ENCODE results near the gene AGPS.
A peak's percentile ranks its signal among the peaks of the same experiment; 100 is the strongest.

AGPS gene

DNA sequence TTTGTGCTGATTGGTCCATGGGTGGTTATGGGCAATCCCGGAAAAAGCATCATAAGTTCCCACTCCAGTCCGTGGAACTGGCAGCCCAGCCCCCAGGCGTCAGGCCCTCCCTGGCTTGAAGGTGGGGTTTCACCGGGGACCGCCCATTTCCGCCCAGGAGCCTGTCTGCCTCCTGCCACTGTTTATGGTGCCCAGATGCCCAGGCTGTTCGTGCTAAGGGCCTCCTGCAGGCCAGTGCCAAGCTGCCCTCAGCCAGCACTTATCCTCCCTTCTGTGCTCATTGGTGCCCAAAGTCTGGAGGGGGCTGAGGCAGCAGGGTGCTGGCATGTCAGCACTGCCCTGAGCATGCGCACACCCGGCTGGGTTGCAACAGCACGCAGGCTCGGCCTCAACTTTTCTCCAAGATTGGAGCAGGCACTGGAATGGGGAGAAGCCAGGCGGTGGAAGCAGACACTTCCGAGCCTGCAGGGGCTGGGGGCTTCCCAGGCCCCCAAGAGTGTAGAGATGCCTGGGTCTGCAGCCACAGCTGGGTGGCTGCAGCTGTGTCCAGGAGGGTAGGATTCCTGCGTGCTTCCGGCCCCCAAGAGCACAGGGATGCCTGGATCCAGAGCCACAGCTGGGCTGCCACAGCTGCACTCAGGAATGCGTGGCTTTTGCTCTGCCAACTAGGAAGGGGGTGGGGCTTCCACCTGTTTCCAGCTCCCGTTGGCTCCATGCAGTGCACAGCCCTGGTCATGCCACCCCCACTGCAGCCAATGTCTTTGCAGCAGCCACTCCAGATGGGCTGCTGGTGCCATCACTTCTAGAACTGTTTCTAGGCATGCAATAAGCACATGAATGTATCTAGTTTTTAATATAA lies 74.0 kb downstream of the AGPS start:
- peaks cover 14% of the 10 kb centered on the region for H3K9me3 ChIP-seq (ENCODE audit: insufficient read depth, low read length, severe bottlenecking)
- no peaks in the 10 kb centered on the region for H3K4me1 ChIP-seq (ENCODE audit: insufficient read depth, low read length)
- no peaks in the 10 kb centered on the region for H4K20me1 ChIP-seq (ENCODE audit: insufficient read depth, low read length)
- ATAC-seq (ENCODE audit: insufficient read depth, low read depth): peak; percentile 42; the same call in 1 of the 3 replicates
- no peak for TF ChIP-seq EZH2 (IDR thresholded peaks at IDR 0.05; ENCODE audit: borderline replicate concordance, low read depth, low read length, severe bottlenecking)
- TF ChIP-seq, protein P1, sequence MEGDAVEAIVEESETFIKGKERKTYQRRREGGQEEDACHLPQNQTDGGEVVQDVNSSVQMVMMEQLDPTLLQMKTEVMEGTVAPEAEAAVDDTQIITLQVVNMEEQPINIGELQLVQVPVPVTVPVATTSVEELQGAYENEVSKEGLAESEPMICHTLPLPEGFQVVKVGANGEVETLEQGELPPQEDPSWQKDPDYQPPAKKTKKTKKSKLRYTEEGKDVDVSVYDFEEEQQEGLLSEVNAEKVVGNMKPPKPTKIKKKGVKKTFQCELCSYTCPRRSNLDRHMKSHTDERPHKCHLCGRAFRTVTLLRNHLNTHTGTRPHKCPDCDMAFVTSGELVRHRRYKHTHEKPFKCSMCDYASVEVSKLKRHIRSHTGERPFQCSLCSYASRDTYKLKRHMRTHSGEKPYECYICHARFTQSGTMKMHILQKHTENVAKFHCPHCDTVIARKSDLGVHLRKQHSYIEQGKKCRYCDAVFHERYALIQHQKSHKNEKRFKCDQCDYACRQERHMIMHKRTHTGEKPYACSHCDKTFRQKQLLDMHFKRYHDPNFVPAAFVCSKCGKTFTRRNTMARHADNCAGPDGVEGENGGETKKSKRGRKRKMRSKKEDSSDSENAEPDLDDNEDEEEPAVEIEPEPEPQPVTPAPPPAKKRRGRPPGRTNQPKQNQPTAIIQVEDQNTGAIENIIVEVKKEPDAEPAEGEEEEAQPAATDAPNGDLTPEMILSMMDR (IDR thresholded peaks at IDR 0.05; ENCODE audit: borderline replicate concordance, extremely low read depth, low read length, poor library complexity, severe bottlenecking): no peak
- H3K4me2 ChIP-seq (ENCODE audit: insufficient read depth, low read length): no peak overlapping the region
- no peaks in the 10 kb centered on the region for H3K27me3 ChIP-seq (ENCODE audit: insufficient read depth, low read length, poor library complexity)
- no peak overlapping the region for H3K27ac ChIP-seq (ENCODE audit: low read length)
- H3K36me3 ChIP-seq (ENCODE audit: insufficient read depth, low read length): peaks cover 55% of the 10 kb centered on the region
- DNase-seq: no peak
- no peaks in the 10 kb centered on the region for H3K79me2 ChIP-seq (ENCODE audit: insufficient read depth, low read length)
- H2AFZ ChIP-seq (ENCODE audit: low read depth, low read length): no peak overlapping the region
- no peak overlapping the region for H3K9ac ChIP-seq (ENCODE audit: low read depth, low read length)
- no peak overlapping the region for H3K4me3 ChIP-seq (ENCODE audit: low read depth in 1 of 2, low read length in 2 of 2)

DNA sequence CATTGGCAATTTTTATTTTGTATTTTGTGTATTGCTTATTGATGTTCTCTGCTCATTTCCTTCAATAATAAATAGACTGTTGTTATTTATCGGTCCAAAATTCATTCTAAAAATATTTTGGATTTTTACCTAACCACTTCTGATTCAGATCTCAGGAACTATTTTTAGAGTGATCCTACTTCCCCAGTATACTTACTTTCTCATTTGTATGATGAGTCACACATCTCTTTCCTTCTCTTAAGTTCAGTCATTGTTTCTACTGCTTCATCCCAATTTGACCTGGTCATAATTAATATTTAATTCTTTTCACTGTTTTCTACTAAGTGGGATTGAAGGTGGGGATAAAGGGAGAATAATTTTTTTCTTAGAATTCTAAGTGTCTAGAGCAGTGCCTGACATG lies 75.1 kb downstream of the AGPS start:
- no peak overlapping the region for H2AFZ ChIP-seq (ENCODE audit: low read depth, low read length)
- no peak for TF ChIP-seq EZH2 (IDR thresholded peaks at IDR 0.05; ENCODE audit: borderline replicate concordance, low read depth, low read length, severe bottlenecking)
- TF ChIP-seq, protein P1 (IDR thresholded peaks at IDR 0.05; ENCODE audit: borderline replicate concordance, extremely low read depth, low read length, poor library complexity, severe bottlenecking): no peak
- H4K20me1 ChIP-seq (ENCODE audit: insufficient read depth, low read length): no peaks in the 10 kb centered on the region
- no peaks in the 10 kb centered on the region for H3K79me2 ChIP-seq (ENCODE audit: insufficient read depth, low read length)
- H3K4me2 ChIP-seq (ENCODE audit: insufficient read depth, low read length): no peak overlapping the region
- H3K27ac ChIP-seq (ENCODE audit: low read length): no peak overlapping the region
- no peak overlapping the region for H3K4me3 ChIP-seq (ENCODE audit: low read depth in 1 of 2, low read length in 2 of 2)
- DNase-seq (no peak), ATAC-seq (ENCODE audit: insufficient read depth, low read depth) (no peak)
- peaks cover 14% of the 10 kb centered on the region for H3K9me3 ChIP-seq (ENCODE audit: insufficient read depth, low read length, severe bottlenecking)
- H3K27me3 ChIP-seq (ENCODE audit: insufficient read depth, low read length, poor library complexity): no peaks in the 10 kb centered on the region
- H3K4me1 ChIP-seq (ENCODE audit: insufficient read depth, low read length): no peaks in the 10 kb centered on the region
- H3K36me3 ChIP-seq (ENCODE audit: insufficient read depth, low read length): peaks cover 51% of the 10 kb centered on the region
- H3K9ac ChIP-seq (ENCODE audit: low read depth, low read length): no peak overlapping the region

DNA sequence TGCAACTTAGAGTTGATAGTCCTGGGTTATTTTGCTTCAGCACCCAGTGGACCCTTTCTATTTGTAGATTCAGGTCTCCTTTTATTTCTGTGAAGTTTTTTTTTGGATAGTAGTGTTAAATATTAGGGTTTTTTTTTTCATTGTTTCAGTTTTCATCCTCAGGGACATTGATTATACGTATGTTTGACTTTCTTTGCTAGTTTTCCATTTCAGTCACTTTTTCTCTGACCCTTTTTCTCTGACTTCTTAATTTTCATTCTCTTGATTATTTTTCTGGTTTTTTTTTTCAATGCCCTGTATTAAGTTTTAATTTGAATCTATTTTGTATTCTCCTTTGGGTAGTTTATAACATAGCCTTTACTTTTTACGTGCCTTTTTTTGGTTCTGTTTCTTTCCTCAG lies 79.4 kb downstream of the AGPS start:
- Histone ChIP-seq H3K4me1 (ENCODE audit: insufficient read depth, low read length) (no peaks in the 10 kb centered on the region), H3K27ac (ENCODE audit: low read length) (no peak overlapping the region), H2AFZ (ENCODE audit: low read depth, low read length) (no peak overlapping the region), H4K20me1 (ENCODE audit: insufficient read depth, low read length) (no peaks in the 10 kb centered on the region), H3K36me3 (ENCODE audit: insufficient read depth, low read length) (peaks cover 40% of the 10 kb centered on the region; the same call in 1 of the 2 replicates), H3K9ac (ENCODE audit: low read depth, low read length) (no peak overlapping the region), H3K4me2 (ENCODE audit: insufficient read depth, low read length) (no peak overlapping the region), H3K27me3 (ENCODE audit: insufficient read depth, low read length, poor library complexity) (no peaks in the 10 kb centered on the region), H3K4me3 (ENCODE audit: low read depth in 1 of 2, low read length in 2 of 2) (no peak overlapping the region), H3K9me3 (ENCODE audit: insufficient read depth, low read length, severe bottlenecking) (no peaks in the 10 kb centered on the region), H3K79me2 (ENCODE audit: insufficient read depth, low read length) (no peaks in the 10 kb centered on the region)
- no peak for TF ChIP-seq EZH2 (IDR thresholded peaks at IDR 0.05; ENCODE audit: borderline replicate concordance, low read depth, low read length, severe bottlenecking)
- TF ChIP-seq, protein P1 (IDR thresholded peaks at IDR 0.05; ENCODE audit: borderline replicate concordance, extremely low read depth, low read length, poor library complexity, severe bottlenecking): no peak
- no peak for ATAC-seq (ENCODE audit: insufficient read depth, low read depth)
- no peak for DNase-seq

Measured in DND-41 (cell line).